ENCODE results near the gene PPP2R2D.

PPP2R2D gene

GRCh38 chr10:131900350-131901152 lies at the start of gene PPP2R2D:
PPP2R2D (plus strand) TSS chr10:131901008; CDS start chr10:131901149, 141 bp downstream.
- Histone ChIP-seq H3K36me3 (ENCODE audit: control insufficient read depth, insufficient read depth, low read length) (no peaks in the 10 kb centered on the region), H3K27me3 (replicated peaks; ENCODE audit: control insufficient read depth, insufficient read depth, low read length) (no peaks in the 10 kb centered on the region; the same call in 1 of the 2 replicates), H3K4me3 (replicated peaks; ENCODE audit: low read depth, low read length) (peak within 1 kb of the TSS; percentile 72)
- TF ChIP-seq CTCF (IDR thresholded peaks at IDR 0.05; ENCODE audit: insufficient read depth, low read length, poor library complexity, severe bottlenecking), result no peak
- DNase-seq (ENCODE audit: extremely low read depth, insufficient read length), result peak; percentile 94

- Histone ChIP-seq H3K27me3 (replicated peaks; ENCODE audit: control insufficient read depth, insufficient read depth, low read length) (no peaks in the 10 kb centered on the region), H3K4me3 (replicated peaks; ENCODE audit: low read depth, low read length) (no peak overlapping the region), H3K36me3 (ENCODE audit: control insufficient read depth, insufficient read depth, low read length) (no peaks in the 10 kb centered on the region)
- no peak for TF ChIP-seq CTCF (IDR thresholded peaks at IDR 0.05; ENCODE audit: insufficient read depth, low read length, poor library complexity, severe bottlenecking)
- no peak for DNase-seq (ENCODE audit: extremely low read depth, insufficient read length)
Measured at GRCh38 chr10:131851346-131851745, 49.5 kb upstream of the PPP2R2D start.

- Histone ChIP-seq H3K27me3 (replicated peaks; ENCODE audit: control insufficient read depth, insufficient read depth, low read length) (no peaks in the 10 kb centered on the region), H3K4me3 (replicated peaks; ENCODE audit: low read depth, low read length) (no peak overlapping the region), H3K36me3 (ENCODE audit: control insufficient read depth, insufficient read depth, low read length) (no peaks in the 10 kb centered on the region)
- TF ChIP-seq CTCF (IDR thresholded peaks at IDR 0.05; ENCODE audit: insufficient read depth, low read length, poor library complexity, severe bottlenecking), result no peak
- no peak for DNase-seq (ENCODE audit: extremely low read depth, insufficient read length)
Measured at GRCh38 chr10:131852176-131852822, 48.5 kb upstream of the PPP2R2D start.

- TF ChIP-seq CTCF (IDR thresholded peaks at IDR 0.05; ENCODE audit: insufficient read depth, low read length, poor library complexity, severe bottlenecking), result no peak
- DNase-seq (ENCODE audit: extremely low read depth, insufficient read length), result no peak
- H3K36me3 ChIP-seq (ENCODE audit: control insufficient read depth, insufficient read depth, low read length), result no peaks in the 10 kb centered on the region
- no peak overlapping the region for H3K4me3 ChIP-seq (replicated peaks; ENCODE audit: low read depth, low read length)
- H3K27me3 ChIP-seq (replicated peaks; ENCODE audit: control insufficient read depth, insufficient read depth, low read length), result no peaks in the 10 kb centered on the region
Measured at GRCh38 chr10:131852823-131853609, 47.8 kb upstream of the PPP2R2D start.

- TF ChIP-seq CTCF (IDR thresholded peaks at IDR 0.05; ENCODE audit: insufficient read depth, low read length, poor library complexity, severe bottlenecking), result no peak
- H3K36me3 ChIP-seq (ENCODE audit: control insufficient read depth, insufficient read depth, low read length), result no peaks in the 10 kb centered on the region
- no peak for DNase-seq (ENCODE audit: extremely low read depth, insufficient read length)
- H3K4me3 ChIP-seq (replicated peaks; ENCODE audit: low read depth, low read length), result no peak overlapping the region
- no peaks in the 10 kb centered on the region for H3K27me3 ChIP-seq (replicated peaks; ENCODE audit: control insufficient read depth, insufficient read depth, low read length)
Measured at GRCh38 chr10:131853610-131853964, 47.2 kb upstream of the PPP2R2D start.

All from GM06990 (cell line).